Measurements from ENCODE around the gene DCC. TPM values are rescaled to one million over a fixed set of nuclear protein-coding genes. Genes with fewer than 3 reads are reported as not detected.

Gene DCC
- total and polyA plus RNA-seq, 2 of the 8 experiments (the other 6 are each of a cell fraction or from before 2014, with no cell fraction given): 0.14 to 1.4 TPM

- no peak for TF ChIP-seq CHD7 (IDR thresholded peaks at IDR 0.05; ENCODE audit: insufficient replicate concordance, low read length)
- no peak for TF ChIP-seq POLR2A (IDR thresholded peaks at IDR 0.05; ENCODE audit: control extremely low read depth in 1 of 2, low read depth in 2 of 2, low read length in 2 of 2)
- no peak for TF ChIP-seq E2F6 (IDR thresholded peaks at IDR 0.05)
- no peak for TF ChIP-seq EP300 (IDR thresholded peaks at IDR 0.05; ENCODE audit: borderline replicate concordance in 1 of 2, low read depth in 2 of 2, low read length in 2 of 2)
- no peak for TF ChIP-seq ZNF274 (IDR thresholded peaks at IDR 0.05; ENCODE audit: borderline replicate concordance, extremely low read depth, low read length)
- TF ChIP-seq SIN3A (conservative IDR thresholded peaks at IDR 0.05 in 1 of 2, IDR thresholded peaks at IDR 0.05 in 1 of 2; ENCODE audit: low read depth in 1 of 2, low read length in 2 of 2): no peak
- no peak for TF ChIP-seq TEAD4 (IDR thresholded peaks at IDR 0.05; ENCODE audit: low read depth, low read length)
- TF ChIP-seq CHD1 (IDR thresholded peaks at IDR 0.05; ENCODE audit: low read depth, low read length): no peak
Observed at GRCh38 chr18:53426666-53427184, 1086.7 kb downstream of the DCC start (continued).

Measured in H1 (cell line).